ENCODE results near the gene SPPL3. TPM values are rescaled to one million over a fixed set of nuclear protein-coding genes. Genes with fewer than 3 reads are reported as not detected.
"Not testable (repeated sequence)": the region's sequence is repeated elsewhere in the genome, so short reads cannot be mapped to it uniquely, and the experiment has no call there.

The SPPL3 gene
- total RNA-seq, 1 donor from 2014 or later, result 44.1 TPM

GRCh38 chr12:120903412-120904196 lies 554 bp downstream of the SPPL3 start:
- DNase-seq (peak; percentile 88), ATAC-seq (peak; percentile 74)
- Histone ChIP-seq H3K9me3 (no peaks in the 10 kb centered on the region), H3K4me3 (peak overlapping the region; percentile 88), H3K4me1 (peaks cover 18% of the 10 kb centered on the region), H3K36me3 (no peaks in the 10 kb centered on the region), H3K27me3 (no peaks in the 10 kb centered on the region), H3K27ac (peak overlapping the region; percentile 81)
- intact Hi-C loops (cut with DNase I), result no loop called here
- no peak for TF ChIP-seq CTCF (IDR thresholded peaks at IDR 0.05)

- peak overlapping the region; percentile 88 for H3K4me3 ChIP-seq
- no peak for ATAC-seq
- no peaks in the 10 kb centered on the region for H3K9me3 ChIP-seq
- H3K27me3 ChIP-seq, result no peaks in the 10 kb centered on the region
- peaks cover 18% of the 10 kb centered on the region for H3K4me1 ChIP-seq
- H3K27ac ChIP-seq, result peak overlapping the region; percentile 81
- no peak for TF ChIP-seq CTCF (IDR thresholded peaks at IDR 0.05)
- H3K36me3 ChIP-seq, result no peaks in the 10 kb centered on the region
- intact Hi-C loops (cut with DNase I), result no loop called here
- DNase-seq, result no peak
Measured at GRCh38 chr12:120902846-120903411, 1.2 kb downstream of the SPPL3 start.

GRCh38 chr12:120901818-120902217 lies 2.3 kb downstream of the SPPL3 start:
- H3K4me3 ChIP-seq, result no peak overlapping the region
- H3K27ac ChIP-seq, result no peak overlapping the region
- no peak for TF ChIP-seq CTCF (IDR thresholded peaks at IDR 0.05)
- H3K9me3 ChIP-seq, result no peaks in the 10 kb centered on the region
- DNase-seq, result no peak
- no peaks in the 10 kb centered on the region for H3K36me3 ChIP-seq
- no peaks in the 10 kb centered on the region for H3K27me3 ChIP-seq
- ATAC-seq, result no peak
- intact Hi-C loops (cut with DNase I), result no loop called here
- H3K4me1 ChIP-seq, result peaks cover 18% of the 10 kb centered on the region

GRCh38 chr12:120901101-120901500 lies 3.1 kb downstream of the SPPL3 start:
- DNase-seq; H3K36me3 ChIP-seq; H3K9me3 ChIP-seq; intact Hi-C loops (cut with DNase I); H3K27me3 ChIP-seq; ATAC-seq; H3K27ac ChIP-seq; H3K4me3 ChIP-seq: not testable (repeated sequence)
- H3K4me1 ChIP-seq, result peaks cover 18% of the 10 kb centered on the region

GRCh38 chr12:120895532-120895931 lies 8.6 kb downstream of the SPPL3 start:
- ATAC-seq, result no peak
- no peak for DNase-seq
- no peak overlapping the region for H3K27ac ChIP-seq
- no peak overlapping the region for H3K4me3 ChIP-seq
- no peaks in the 10 kb centered on the region for H3K27me3 ChIP-seq
- peaks cover 14% of the 10 kb centered on the region for H3K4me1 ChIP-seq
- H3K36me3 ChIP-seq, result peaks cover 8% of the 10 kb centered on the region
- no peak for TF ChIP-seq CTCF (IDR thresholded peaks at IDR 0.05)
- H3K9me3 ChIP-seq, result no peaks in the 10 kb centered on the region
- intact Hi-C loops (cut with DNase I), result no loop called here

- no peaks in the 10 kb centered on the region for H3K9me3 ChIP-seq
- peaks cover 8% of the 10 kb centered on the region for H3K36me3 ChIP-seq
- no peaks in the 10 kb centered on the region for H3K27me3 ChIP-seq
- no peak for TF ChIP-seq CTCF (IDR thresholded peaks at IDR 0.05)
- peaks cover 13% of the 10 kb centered on the region for H3K4me1 ChIP-seq
- no peak overlapping the region for H3K27ac ChIP-seq
- DNase-seq, result no peak
- intact Hi-C loops (cut with DNase I), result no loop called here
- no peak overlapping the region for H3K4me3 ChIP-seq
- peak; percentile 79 for ATAC-seq
Measured at GRCh38 chr12:120892265-120892664, 11.9 kb downstream of the SPPL3 start.
